HG02885 (cell line): ENCODE results near the gene MOGAT3.

Source experiments
- ATAC-seq: cut with Tn5 transposase; IDR thresholded peaks from one replicate; pipeline ENCODE4 v1.9.1; 2021; ENCODE audit warnings: mild to moderate bottlenecking; ENCODE audit not compliant: unreplicated experiment, poor library complexity

Gene MOGAT3, protein sequence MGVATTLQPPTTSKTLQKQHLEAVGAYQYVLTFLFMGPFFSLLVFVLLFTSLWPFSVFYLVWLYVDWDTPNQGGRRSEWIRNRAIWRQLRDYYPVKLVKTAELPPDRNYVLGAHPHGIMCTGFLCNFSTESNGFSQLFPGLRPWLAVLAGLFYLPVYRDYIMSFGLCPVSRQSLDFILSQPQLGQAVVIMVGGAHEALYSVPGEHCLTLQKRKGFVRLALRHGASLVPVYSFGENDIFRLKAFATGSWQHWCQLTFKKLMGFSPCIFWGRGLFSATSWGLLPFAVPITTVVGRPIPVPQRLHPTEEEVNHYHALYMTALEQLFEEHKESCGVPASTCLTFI

DNA sequence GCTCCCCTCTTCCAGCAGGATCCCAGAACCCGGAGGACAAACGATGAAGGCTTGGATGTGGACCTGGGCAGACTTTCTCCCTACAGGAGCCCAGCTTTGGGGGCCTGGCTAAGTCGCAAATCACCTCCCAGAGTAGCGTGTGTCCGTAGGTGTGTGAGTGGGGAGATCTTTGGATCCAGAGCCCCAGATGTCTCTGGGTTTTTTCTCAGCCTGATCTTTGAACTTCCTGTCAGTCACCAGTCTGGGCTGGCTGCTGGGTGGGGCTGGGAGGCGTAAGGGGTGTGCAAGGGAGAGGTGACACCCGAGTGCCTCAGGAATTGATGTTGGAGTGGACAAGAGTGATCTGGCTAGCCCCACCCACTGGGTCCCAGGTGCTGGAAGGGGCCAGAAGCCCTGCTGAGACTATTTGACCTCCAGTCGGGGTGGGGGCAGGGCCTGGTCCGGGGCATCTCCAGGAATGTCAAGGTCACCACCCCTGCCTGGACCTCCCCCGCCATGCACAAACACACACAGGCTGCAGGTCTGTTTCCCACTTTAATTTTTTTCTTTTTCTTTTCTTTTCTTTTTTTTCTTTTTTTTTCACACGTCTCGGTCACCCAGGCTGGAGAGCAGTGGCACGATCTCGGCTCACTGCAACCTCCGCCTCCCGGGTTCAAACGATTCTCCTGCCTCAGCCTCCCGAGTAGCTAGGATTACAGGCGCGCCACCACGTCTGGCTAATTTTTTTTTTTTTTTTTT is at the start of gene MOGAT3:
MOGAT3 (minus strand) TSS at position 175 of the 738 bp plus-strand sequence. CDS start 182 bp downstream, outside the sequence.
- ATAC-seq, result no peak

DNA sequence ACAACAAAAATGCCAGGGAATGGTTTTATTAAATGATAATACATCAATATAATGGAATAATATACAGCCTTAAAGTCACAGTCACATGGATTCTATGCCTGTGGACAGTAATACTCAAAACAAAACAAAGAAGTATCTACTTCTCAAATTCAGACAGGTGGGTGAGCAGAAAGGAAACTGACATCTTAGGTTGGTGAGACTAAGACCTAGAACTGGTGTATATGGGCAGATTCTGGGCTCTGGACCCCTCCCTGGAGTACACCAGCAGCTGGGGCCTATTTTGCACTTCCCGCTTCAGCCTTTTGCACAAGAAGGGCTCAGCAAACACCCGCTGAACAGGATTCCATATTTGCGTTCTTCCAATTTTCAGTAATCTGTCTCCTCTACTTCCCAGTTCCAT is 49.5 kb upstream of the MOGAT3 start:
- ATAC-seq, result peak; percentile 30

DNA sequence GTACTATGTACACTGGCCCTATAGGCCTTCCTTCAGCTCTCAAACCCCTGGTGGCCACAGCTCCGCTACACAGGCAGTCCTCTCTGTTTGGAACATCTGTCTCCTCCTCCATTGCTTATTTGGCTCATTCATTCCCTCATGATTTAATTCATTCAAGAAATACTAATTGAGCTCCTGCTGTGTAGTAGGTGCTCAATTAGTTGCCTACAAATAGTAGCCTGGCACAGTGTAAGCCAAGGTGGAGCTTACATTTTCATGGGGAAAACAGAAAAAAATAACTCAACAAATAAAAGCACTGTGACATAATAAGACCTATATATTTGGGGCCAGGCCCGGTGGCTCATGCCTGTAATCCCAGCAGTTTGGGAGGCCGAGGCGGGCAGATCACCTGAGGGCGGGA is 47.4 kb upstream of the MOGAT3 start:
- ATAC-seq, result no peak

DNA sequence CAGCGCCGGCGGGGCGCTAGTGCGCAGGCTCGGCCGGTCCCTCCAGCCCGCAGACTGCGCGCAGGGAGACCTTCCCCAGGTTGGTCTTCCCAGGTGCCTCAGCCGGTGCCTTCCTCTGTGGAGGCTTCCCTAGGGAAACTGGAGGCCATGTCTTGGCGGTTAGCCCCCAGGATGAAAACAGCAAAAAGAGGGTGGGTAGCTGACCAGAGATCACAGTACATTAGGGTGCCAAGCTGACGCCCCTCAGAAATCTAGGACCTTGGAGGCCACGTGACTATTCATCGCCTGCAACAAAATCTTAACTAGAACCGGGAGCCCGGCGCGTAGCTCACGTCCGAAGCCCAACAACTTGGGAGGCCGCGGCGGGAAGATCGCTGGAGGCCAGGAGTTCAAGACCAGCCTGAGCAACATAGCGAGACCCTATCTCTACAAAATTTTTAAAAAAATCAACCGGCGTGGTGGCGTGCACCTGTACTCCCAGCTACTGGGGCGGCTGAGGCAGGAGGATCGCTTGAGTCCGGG is 44.4 kb upstream of the MOGAT3 start:
- ATAC-seq, result no peak

DNA sequence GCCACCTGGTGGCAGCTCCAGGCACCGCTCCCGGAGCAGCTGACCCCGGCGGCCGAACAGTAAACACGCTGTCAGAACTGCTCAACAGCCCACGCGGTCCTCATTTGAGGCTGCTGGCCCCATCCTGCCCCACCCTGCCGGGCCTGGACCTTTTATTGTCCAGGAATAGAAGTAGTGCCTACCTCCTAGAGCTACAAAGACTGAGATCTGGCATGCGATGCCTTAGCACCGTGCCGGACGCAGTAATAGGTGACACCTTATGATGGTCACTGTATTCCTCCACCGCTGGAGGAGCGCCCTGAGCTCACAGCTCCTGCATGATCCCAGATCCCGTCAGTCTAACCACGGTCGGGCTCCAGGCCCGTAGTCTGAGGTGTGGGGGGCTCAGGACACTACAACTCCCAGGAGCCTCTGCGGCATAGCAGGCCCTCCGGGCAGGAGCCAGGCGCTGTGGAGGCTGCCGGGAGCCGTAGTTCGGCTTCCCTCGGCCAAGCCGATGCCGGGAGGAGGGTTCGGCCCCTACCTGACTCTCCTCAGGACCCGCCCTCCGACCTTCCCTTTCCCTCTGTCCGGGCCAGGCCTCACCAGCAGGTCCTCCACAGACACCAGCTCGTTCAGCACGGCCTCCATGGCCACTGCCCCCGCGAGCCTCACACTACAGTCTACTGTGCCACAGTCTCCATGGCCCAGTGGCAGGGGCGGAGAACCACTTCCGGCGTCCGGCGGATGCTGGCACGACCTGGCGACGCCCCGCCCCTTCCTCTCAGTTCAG is 43.7 kb upstream of the MOGAT3 start, which contains the start of gene FIS1:
FIS1 (minus strand) TSS at position 707 of the 772 bp plus-strand sequence; CDS start at position 630, 77 bp downstream.
- ATAC-seq, result peak; percentile 93

DNA sequence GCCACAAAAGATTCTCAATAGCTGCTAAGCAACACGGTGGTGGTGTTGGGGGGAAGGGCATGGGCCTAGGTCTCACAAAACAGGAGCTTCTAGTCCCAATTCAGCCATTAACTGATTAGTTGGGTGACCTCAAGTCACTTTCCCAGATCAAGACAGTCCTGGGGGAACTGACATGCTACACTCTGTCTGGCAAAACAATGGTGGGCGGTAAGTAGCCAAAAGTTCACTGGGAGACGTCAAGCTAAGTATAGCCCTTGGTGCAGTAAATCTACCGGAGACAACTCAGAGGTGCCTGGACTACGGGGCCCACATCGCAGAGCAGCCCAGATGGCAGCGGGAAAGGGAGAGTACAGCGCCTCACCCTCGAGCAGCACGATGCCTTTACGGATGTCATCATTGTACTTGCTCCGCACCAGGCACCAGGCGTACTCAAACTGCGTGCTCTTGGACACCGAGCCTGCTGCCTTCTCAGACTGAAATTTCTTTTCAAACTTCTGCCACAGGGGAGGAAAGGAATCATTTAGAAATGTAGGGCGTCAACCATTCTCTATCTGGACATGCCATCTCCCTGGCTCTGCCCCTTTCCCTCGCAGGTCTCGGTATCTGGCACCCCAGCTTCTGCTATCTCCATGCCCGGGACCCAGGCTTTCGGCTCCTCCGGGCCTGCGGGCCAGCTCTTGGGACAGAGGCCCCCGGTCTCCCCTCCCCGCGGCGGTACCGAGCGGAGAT is 43.0 kb upstream of the MOGAT3 start:
- ATAC-seq, result no peak

DNA sequence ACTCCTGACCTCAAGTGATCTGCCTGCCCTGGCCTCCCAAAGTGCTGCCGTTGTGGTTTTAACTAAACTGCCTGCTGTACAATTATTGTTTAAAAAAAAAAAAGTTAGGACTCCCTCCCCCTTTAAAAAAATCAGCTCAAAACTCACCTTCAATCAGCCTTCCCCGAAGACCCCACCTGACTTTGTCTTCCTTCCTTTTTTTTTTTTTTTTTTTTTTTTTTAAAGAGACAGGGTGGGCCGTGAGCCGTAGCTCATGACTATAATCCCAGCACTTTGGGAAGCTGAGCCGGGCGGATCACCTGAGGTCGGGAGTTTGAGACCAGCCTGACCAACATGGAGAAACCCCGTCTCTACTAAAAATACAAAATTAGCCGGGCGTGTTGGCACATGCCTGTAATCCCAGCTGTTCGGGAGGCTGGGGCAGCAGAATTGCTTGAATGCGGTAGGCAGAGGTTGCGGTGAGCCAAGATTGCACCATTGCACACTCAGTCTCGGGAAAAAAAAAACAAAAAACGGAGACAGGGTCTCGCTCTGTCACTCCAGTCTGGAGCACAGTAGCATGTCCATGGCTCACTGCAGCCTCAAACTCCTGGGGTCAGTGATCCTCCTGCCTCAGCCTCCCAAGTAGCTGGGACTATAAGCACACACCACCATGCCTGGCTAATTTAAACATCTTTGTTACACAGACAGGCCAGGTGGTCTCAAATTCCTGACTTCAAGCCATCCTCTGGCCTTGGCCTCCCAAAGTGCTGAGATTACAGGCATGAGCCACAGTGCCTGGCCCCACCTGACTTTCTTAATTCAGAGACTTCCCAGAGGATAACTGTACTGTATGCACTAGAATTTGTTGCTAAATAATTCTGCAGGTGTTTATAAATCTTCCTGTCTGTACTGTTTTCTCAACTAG is 40.9 kb upstream of the MOGAT3 start:
- no peak for ATAC-seq

DNA sequence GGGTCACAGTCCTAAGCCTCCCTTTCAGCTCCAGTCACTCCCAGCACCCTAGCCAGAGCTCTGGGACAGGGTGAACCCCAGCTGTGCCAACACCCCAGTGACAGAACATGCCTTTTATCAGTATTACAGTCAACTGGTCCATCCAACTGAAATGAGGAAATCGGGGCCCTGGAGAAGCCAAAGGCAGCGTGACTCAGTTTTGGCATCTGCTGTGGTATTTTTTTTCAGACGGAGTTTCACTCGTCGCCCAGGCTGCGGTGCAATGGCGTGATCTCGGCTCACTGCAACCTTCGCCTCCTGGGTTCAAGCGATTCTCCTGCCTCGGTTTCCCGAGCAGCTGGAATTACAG is 40.2 kb upstream of the MOGAT3 start:
- ATAC-seq, result no peak

DNA sequence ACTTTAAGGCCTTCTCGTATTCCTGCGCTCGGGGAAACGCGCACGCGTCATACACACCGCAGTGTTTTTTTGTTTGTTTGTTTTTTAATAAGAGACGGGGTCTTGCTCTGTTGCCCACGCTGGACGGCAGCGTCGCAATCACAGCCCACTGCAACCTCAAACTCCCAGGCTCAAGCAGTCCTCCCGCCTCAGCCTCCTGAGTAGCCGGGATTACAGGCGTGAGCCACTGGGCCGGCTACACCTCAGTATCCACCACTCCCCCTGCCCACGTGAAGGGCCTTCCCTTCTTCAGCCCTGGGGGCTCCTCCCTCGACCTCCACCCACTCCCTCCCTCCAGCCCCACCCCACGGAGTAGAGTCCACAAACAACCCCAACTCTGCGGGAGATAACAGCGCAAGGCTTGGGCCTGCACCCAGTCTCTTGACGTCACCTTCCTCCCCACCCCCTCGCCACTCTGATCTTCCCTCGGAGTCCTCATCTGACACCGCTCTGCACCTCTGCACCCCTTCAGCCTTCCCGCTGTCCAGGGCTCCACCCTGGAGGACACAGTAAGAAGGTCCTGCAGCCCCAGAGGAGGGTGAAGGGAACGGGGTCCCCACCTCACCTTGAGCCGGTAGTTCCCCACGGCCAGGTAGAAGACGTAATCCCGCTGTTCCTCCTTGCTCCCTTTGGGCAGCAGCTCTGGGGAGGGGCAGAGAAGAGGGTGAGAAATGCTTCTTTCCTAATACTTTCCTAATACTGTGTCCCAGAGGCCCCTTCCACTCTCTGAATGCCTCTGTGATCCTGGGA is 39.6 kb upstream of the MOGAT3 start:
- ATAC-seq, result no peak

DNA sequence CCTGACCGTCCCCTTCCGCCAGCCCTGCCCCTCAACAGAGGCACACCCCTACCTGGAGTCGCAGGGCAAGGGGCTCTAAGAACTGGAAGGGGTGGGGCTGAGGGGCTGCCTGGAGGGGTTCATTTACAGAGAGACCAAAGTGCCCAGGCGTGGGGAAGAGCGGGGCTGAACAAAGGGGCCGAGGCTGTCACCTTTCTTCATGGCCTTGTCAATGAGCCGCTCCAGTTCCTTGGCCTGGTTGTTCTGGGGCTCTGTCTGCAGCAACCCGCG is 39.0 kb upstream of the MOGAT3 start:
- no peak for ATAC-seq

DNA sequence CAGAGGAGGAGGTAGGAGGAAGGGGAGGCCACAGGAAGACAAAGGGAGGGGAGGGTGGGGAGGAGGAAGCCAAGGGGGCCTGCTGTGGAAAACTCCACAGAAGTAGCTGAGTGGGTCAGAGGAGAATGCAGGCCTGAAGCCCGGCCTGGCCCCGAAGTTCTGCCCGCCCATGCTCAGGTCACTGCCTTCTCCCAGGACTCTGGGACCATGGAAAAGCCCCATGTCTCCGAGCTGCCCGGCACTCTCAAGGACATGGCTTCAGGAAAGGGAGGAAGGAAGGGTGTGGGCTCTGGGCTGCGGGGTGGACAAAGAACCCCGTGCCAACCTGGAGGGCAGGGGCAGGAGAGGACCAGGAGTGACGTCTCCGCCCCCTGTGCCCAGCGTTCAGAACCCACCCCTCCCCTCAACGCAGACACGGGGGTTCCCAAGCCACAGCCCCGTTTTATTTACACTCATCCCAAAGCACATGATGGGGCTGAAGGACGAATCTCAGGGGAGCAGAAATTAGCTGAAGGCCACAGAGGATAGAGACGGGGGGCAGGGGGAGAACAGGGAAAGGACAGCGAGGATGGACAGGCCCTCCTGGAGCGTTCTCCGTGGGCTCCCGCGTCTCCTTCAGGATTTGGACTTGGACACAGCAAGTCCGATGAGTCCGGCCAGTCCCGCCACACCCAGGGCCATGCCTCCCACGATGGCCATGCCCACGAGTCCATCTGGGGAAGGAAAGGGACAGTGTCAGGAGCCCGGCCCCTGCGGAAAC is 38.5 kb upstream of the MOGAT3 start:
- ATAC-seq, result no peak

DNA sequence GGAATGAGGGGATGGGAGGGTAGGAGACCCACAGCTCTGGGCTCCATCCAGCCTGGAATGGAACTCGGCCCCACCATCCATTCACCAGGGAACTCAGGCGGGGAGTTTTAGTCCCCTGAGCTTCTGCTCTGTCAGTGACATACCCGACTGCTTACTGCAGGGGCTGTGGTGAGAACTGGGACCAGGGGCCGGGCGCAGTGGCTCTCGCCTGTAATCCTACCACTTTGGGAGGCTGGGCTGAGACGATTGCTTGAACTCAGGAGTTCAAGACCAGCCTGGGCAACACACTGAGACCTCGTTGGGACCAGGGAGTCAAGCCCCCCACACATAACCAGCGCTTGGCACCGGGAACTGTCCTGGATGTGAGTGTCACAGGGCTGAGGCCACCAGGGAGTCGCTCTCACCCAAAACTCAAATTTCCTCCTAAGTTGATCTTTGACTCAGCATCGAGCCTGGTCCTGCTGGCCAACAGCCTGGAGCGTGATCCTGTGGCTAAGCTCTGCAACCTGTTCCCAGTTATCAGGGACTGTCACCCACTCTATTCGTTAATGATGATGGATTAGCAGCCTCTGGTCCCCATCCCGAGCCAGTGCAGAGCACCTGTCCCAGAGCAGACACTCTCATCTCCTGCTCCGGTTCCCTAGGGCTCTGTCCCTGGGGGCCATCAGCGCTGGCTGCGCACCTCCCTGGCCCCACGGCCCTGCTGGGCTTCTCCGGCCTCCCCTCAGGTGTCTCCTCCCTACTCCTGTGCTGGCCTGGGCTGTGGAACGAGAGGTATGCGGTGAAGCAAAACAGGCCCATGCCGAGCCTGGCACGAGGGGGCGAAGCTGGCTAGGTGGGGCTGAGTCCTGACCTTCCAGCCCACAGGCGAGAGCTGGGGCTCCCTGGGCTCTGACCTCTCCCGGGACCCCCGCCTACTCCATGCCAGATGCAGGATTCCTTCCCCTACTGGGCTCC is 37.7 kb upstream of the MOGAT3 start:
- ATAC-seq, result no peak

DNA sequence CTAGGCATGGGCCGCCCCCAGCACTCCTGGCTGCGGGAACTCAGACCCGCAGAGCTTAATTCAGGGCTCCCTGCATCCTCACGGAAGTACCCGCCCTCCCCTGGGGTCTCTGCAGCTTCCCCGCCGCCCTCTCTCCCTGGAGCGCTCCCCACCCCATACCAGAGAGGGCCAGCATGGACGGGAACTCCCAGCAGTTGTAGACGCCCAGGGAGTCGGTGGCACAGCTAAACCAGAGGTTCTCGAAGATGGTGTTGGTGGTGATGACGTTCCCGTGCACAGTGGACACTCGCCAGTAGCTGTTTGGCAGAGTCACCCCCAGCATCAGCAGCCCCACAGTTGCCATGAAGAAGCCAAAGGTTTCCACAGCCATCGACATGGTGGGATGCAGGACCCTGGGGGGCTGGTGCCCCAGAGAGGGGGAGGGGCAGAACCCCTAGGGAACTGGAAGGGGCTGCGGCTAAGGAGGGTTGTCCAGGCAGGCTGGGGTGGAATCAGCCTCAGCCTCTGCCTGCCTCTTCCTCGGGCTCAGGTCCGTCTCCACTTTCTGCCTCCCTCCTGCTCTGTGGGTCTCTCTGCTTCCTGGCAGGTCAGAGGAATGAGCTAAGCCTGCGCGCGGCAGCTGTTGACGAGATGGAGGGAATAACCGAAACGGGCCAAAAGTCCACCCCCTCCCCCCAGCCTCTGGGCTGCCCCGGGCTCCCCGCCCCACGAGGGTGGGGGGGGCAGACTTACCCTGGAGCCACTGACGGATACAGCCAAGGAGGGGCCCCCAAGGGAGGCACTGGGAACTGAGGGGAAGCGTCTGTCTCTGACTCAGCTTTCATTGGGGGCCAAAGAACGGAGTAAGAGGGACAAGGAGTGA is 36.6 kb upstream of the MOGAT3 start, which contains the start of gene CLDN15:
CLDN15 (minus strand) TSS at position 597 of the 862 bp plus-strand sequence; CDS start at position 376, 221 bp downstream.
- ATAC-seq, result no peak

DNA sequence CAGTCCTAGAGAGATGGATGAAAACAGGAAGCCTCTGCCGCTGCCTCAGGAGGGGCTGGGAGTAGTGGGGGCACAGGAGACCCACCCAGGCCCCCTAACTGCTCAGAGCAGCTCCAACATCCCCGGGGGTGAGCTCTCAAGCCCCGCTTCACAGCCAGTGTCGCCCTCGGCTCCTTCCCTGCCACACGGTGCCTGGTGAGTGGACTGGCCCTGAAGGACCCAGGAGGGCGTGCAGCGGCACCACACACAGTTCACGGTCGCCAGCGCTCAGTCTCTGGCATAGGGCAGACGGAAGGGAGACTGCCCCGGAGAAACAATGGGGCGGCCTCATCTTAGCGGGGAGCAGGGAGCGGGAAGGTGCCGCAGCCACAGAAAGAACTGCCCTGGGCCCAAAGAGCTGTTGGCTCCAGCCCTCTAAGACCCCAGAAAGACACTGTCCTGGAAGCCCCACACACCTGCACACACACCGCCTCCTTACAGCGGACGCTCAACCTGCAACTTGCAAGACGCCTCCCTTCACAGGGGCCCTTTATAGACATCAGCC is 35.5 kb upstream of the MOGAT3 start:
- ATAC-seq, result no peak

DNA sequence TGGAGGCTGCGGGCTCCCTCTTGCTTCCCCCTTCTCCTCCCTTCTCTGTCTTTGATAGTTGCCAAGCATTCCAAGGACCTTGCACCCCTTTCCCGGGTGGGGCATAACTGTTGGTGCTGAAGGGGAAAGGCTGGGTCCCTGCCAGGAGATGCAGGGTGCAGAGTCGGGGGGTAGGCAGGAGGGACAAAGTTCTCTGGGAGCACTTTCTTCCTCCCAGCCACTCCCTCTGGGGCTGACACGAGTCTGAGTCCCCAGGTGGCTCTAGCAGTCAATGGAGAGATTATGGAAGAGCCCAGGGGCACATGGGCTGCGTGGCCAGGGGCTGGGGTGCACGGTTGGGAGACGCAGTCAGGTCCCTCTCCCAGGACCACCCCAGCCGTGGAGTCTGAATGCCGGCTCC is 34.7 kb upstream of the MOGAT3 start:
- ATAC-seq, result no peak
